ENCODE data around the gene COQ3. TPM values are rescaled to one million over a fixed set of nuclear protein-coding genes. Genes with fewer than 3 reads are reported as not detected.

COQ3 gene
- 1 to 10 TPM; 4.2 to 5.6 (median 4.5) TPM for total RNA-seq

- H3K9me3 ChIP-seq = no peaks in the 10 kb centered on the region
- H3K4me3 ChIP-seq = peak within 1 kb of the TSS; percentile 70 to 79 (median 72)
- no peaks in the 10 kb centered on the region for H3K27me3 ChIP-seq
- intact Hi-C loops (cut with DNase I; ENCODE audit: low total_unique reads) = loop anchor here (5.0 kb wide), 1 partner anchor 987 kb away; no protein-coding TSS in a partner anchor
- DNase-seq (ENCODE audit: low spot score in 2 of 2) = peak in 1 of 2 donors; percentile 58
- H3K36me3 ChIP-seq = no peaks in the 10 kb centered on the region
- H3K27ac ChIP-seq = peak within 1 kb of the TSS; percentile 80 to 85
- no peaks in the 10 kb centered on the region for H3K4me1 ChIP-seq
- TF ChIP-seq POLR2AphosphoS5 (IDR thresholded peaks at IDR 0.05) (peak in 1 of 3 donors; percentile 19), POLR2A (IDR thresholded peaks at IDR 0.05) (no peak), CTCF (IDR thresholded peaks at IDR 0.05) (no peak)
These were observed at the start of gene COQ3 for GRCh38 chr6:99393698-99394531. Gene COQ3, minus strand, starts transcription at chr6:99394195. Its CDS starts 16 bp downstream, at chr6:99394179.

- Histone ChIP-seq H3K27me3 (no peaks in the 10 kb centered on the region), H3K4me3 (no peak overlapping the region), H3K36me3 (no peaks in the 10 kb centered on the region), H3K27ac (no peak overlapping the region), H3K9me3 (no peaks in the 10 kb centered on the region), H3K4me1 (no peaks in the 10 kb centered on the region)
- intact Hi-C loops (cut with DNase I; ENCODE audit: low total_unique reads) = loop anchor here (5.0 kb wide), 1 partner anchor 232 kb away; no protein-coding TSS in a partner anchor
- DNase-seq (ENCODE audit: low spot score in 2 of 2) = no peak
- peak; percentile 37 to 53 (median 41) for TF ChIP-seq CTCF (IDR thresholded peaks at IDR 0.05)
- TF ChIP-seq POLR2A (IDR thresholded peaks at IDR 0.05) = no peak
These were observed 40.9 kb upstream of the COQ3 start for GRCh38 chr6:99434702-99435530.

GRCh38 chr6:99432877-99433276 is 38.9 kb upstream of the COQ3 start:
- no peak for DNase-seq (ENCODE audit: low spot score in 2 of 2)
- H3K27me3 ChIP-seq = no peaks in the 10 kb centered on the region
- H3K9me3 ChIP-seq = no peaks in the 10 kb centered on the region
- H3K4me3 ChIP-seq = no peak overlapping the region
- no peaks in the 10 kb centered on the region for H3K36me3 ChIP-seq
- intact Hi-C loops (cut with DNase I; ENCODE audit: low total_unique reads) = no loop called here
- H3K27ac ChIP-seq = no peak overlapping the region
- no peak for TF ChIP-seq POLR2A (IDR thresholded peaks at IDR 0.05)
- TF ChIP-seq CTCF (IDR thresholded peaks at IDR 0.05) = no peak
- TF ChIP-seq POLR2AphosphoS5 (IDR thresholded peaks at IDR 0.05) = no peak
- no peaks in the 10 kb centered on the region for H3K4me1 ChIP-seq

- H3K9me3 ChIP-seq = no peaks in the 10 kb centered on the region
- peaks cover 0 to 4% of the 10 kb centered on the region in 2 donors for H3K4me1 ChIP-seq
- TF ChIP-seq POLR2AphosphoS5 (IDR thresholded peaks at IDR 0.05) (no peak), POLR2A (IDR thresholded peaks at IDR 0.05) (no peak), CTCF (IDR thresholded peaks at IDR 0.05) (no peak)
- no peak overlapping the region for H3K4me3 ChIP-seq
- DNase-seq (ENCODE audit: low spot score in 2 of 2) = no peak
- no peaks in the 10 kb centered on the region for H3K36me3 ChIP-seq
- intact Hi-C loops (cut with DNase I; ENCODE audit: low total_unique reads) = no loop called here
- no peaks in the 10 kb centered on the region for H3K27me3 ChIP-seq
- H3K27ac ChIP-seq = no peak overlapping the region
These were observed 37.9 kb upstream of the COQ3 start for GRCh38 chr6:99431901-99432300.
